T-helper 22 cell (primary cell): ENCODE data around the gene GLI3.

Experiments used
- DNase-seq: peaks from one replicate; pipeline ENCODE4 v3.0.0-alpha.2; 2020; ENCODE audit warnings: low read depth

Gene GLI3

GRCh38 chr7:41928166-41928565 is 308.8 kb downstream of the GLI3 start:
- no peak for DNase-seq

- no peak for DNase-seq
These were observed 309.6 kb downstream of the GLI3 start for GRCh38 chr7:41927380-41927779.

GRCh38 chr7:41925946-41926345 is 311.1 kb downstream of the GLI3 start:
- DNase-seq, result no peak

- DNase-seq, result no peak
These were observed 312.2 kb downstream of the GLI3 start for GRCh38 chr7:41924796-41925195.

- DNase-seq, result no peak
These were observed 314.6 kb downstream of the GLI3 start for GRCh38 chr7:41922373-41922772.

GRCh38 chr7:41921453-41921981 is 315.5 kb downstream of the GLI3 start:
- no peak for DNase-seq

GRCh38 chr7:41918597-41918996 is 318.4 kb downstream of the GLI3 start:
- DNase-seq, result no peak

- DNase-seq, result no peak
These were observed 320.5 kb downstream of the GLI3 start for GRCh38 chr7:41916450-41916927.

GRCh38 chr7:41915871-41916270 is 321.1 kb downstream of the GLI3 start:
- DNase-seq, result no peak

GRCh38 chr7:41912851-41913567 is 324.0 kb downstream of the GLI3 start:
- no peak for DNase-seq

GRCh38 chr7:41912426-41912825 is 324.6 kb downstream of the GLI3 start:
- no peak for DNase-seq

GRCh38 chr7:41911792-41912191 is 325.2 kb downstream of the GLI3 start:
- DNase-seq, result no peak
